SK-N-SH (cell line): Measurements from ENCODE around the gene MXRA5.

Source experiments
- CTCF ChIP-seq: fragments of 200-600 bp; sonication (generic); IDR thresholded peaks from 2 replicates; pipeline ENCODE4 v1.6.1; 2017; ENCODE audit warnings: antibody characterized with exemption, mild to moderate bottlenecking, moderate library complexity
- FOSL2 ChIP-seq: IDR thresholded peaks from 2 replicates; pipeline ENCODE4 v1.4.0; 2012; ENCODE audit warnings: low read depth, mild to moderate bottlenecking, moderate library complexity, borderline replicate concordance
- FOXM1 ChIP-seq: IDR thresholded peaks from 2 replicates; pipeline ENCODE4 v1.4.0; 2012; ENCODE audit warnings: low read depth, mild to moderate bottlenecking
- NFIC ChIP-seq: IDR thresholded peaks from 2 replicates; pipeline ENCODE4 v1.4.0; 2012; ENCODE audit warnings: borderline replicate concordance
- TAF1 ChIP-seq: IDR thresholded peaks from 2 replicates; pipeline ENCODE4 v1.6.1; 2012; ENCODE audit warnings: low read depth, mild to moderate bottlenecking, low read length, moderate library complexity, borderline replicate concordance
- TEAD4 ChIP-seq: IDR thresholded peaks from 2 replicates; pipeline ENCODE4 v1.4.0; 2012; ENCODE audit warnings: mild to moderate bottlenecking, borderline replicate concordance; ENCODE audit not compliant: insufficient read depth
- USF1 ChIP-seq: IDR thresholded peaks from 2 replicates; pipeline ENCODE4 v1.4.0; 2012; ENCODE audit warnings: low read depth, borderline replicate concordance
- YY1 ChIP-seq: IDR thresholded peaks from 2 replicates; pipeline ENCODE4 v1.4.0; 2012; ENCODE audit warnings: low read depth, mild to moderate bottlenecking
- TF ChIP-seq, protein P1 (sequence below): IDR thresholded peaks from 2 replicates; pipeline ENCODE4 v1.6.1; 2012; ENCODE audit warnings: mild to moderate bottlenecking, low read depth, low read length, moderate library complexity

- TF ChIP-seq, protein P1, sequence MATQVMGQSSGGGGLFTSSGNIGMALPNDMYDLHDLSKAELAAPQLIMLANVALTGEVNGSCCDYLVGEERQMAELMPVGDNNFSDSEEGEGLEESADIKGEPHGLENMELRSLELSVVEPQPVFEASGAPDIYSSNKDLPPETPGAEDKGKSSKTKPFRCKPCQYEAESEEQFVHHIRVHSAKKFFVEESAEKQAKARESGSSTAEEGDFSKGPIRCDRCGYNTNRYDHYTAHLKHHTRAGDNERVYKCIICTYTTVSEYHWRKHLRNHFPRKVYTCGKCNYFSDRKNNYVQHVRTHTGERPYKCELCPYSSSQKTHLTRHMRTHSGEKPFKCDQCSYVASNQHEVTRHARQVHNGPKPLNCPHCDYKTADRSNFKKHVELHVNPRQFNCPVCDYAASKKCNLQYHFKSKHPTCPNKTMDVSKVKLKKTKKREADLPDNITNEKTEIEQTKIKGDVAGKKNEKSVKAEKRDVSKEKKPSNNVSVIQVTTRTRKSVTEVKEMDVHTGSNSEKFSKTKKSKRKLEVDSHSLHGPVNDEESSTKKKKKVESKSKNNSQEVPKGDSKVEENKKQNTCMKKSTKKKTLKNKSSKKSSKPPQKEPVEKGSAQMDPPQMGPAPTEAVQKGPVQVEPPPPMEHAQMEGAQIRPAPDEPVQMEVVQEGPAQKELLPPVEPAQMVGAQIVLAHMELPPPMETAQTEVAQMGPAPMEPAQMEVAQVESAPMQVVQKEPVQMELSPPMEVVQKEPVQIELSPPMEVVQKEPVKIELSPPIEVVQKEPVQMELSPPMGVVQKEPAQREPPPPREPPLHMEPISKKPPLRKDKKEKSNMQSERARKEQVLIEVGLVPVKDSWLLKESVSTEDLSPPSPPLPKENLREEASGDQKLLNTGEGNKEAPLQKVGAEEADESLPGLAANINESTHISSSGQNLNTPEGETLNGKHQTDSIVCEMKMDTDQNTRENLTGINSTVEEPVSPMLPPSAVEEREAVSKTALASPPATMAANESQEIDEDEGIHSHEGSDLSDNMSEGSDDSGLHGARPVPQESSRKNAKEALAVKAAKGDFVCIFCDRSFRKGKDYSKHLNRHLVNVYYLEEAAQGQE = no peak
- no peak for TF ChIP-seq TAF1
- no peak for TF ChIP-seq FOSL2
- no peak for TF ChIP-seq CTCF
- TF ChIP-seq TEAD4 = no peak
- no peak for TF ChIP-seq YY1
- no peak for TF ChIP-seq USF1
- TF ChIP-seq NFIC = no peak
- TF ChIP-seq FOXM1 = no peak
Measured at GRCh38 chrX:3307881-3308280, 38.6 kb downstream of the MXRA5 start.
